Hematopoietic multipotent progenitor cell (in vitro differentiated cells): Measurements from ENCODE around the gene NUMB. TPM values are rescaled to one million over a fixed set of nuclear protein-coding genes. Genes with fewer than 3 reads are reported as not detected.

ENCODE experiments used
- DNase-seq, 3 donors: peaks; one replicate each; pipeline ENCODE4 v3.0.0-alpha.2; 2011 to 2015; ENCODE audit warnings: low read depth in 2 of 3, low spot score in 2 of 3
- total RNA-seq: library from RNA; depleted of rRNA; stranded (reverse); fragments of >200 nt; gene quantifications from one replicate; pipeline ENCODE4 v1.2.3, GENCODE V29; 2012

NUMB gene
- total RNA-seq, 1 donor = 38.5 TPM

DNA sequence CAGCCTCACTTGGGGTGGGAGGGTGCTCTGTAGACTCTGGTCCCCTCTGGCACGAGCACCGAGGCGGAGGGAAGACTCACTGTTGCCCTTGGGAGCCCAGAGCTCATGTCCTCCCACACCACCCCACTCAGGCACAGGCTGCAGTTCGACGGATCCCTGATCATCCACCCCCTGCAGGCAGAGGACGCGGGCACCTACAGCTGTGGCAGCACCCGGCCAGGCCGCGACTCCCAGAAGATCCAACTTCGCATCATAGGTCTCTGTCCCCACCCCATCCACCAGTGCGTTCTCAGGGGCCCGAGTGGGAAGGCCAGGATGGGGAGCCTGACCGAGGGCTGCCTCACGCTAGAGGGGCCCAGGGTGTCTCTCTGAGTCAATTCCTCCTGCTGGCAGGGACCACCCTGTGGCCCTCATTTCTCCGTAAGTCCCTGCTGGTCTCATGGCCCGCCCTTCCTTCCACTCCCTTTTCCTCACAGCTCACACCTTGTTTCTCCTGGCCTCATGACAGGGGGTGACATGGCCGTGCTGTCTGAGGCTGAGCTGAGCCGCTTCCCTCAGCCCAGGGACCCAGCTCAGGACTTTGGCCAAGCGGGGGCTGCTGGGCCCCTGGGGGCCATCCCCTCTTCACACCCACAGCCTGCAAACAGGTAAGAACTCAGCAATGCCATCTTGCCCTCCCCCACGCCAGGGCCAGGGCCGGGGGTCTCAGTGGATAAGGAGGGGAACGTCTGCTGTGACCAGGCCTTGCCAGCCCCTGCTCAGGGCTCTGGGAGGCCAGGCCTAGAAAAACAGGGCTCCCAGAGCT is 194.1 kb downstream of the NUMB start:
- DNase-seq = no peak

DNA sequence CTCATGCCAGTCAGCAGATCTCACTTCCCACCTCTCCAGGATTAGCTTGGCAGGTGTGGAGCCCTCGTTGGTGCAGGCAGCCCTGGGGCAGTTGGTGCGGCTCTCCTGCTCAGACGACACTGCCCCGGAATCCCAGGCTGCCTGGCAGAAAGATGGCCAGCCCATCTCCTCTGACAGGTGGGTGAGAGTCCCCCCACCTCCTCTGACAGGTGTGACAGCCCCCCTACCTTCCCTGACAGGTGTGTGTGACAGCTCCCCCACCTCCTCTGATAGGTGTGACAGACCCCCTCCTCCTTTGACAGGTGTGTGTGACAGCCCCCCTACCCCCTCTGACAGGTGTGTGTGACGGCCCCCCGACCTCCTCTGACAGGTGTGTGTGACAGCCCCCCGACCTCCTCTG is 194.7 kb downstream of the NUMB start:
- no peak for DNase-seq

DNA sequence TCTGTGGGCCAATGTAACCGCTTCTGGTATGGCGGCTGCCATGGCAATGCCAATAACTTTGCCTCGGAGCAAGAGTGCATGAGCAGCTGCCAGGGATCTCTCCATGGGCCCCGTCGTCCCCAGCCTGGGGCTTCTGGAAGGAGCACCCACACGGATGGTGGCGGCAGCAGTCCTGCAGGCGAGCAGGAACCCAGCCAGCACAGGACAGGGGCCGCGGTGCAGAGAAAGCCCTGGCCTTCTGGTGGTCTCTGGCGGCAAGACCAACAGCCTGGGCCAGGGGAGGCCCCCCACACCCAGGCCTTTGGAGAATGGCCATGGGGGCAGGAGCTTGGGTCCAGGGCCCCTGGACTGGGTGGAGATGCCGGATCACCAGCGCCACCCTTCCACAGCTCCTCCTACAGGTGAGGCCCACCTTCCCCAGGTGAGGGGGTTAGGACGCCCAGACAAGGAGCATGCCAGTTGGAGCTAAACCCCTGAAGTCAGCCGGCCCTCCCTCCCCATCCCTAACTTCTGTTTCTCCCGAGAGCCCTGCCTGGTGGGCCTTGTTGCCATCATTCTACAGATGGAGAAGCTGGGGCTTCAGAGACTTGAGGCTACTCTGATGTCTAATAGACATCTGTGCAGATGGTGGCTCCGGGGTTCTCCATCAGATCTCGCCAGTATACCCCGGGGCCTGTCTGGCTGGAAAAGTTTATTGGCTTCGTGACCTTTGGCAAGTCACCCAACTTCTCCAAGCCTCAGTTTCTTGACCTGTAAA is 195.7 kb downstream of the NUMB start:
- no peak for DNase-seq

DNA sequence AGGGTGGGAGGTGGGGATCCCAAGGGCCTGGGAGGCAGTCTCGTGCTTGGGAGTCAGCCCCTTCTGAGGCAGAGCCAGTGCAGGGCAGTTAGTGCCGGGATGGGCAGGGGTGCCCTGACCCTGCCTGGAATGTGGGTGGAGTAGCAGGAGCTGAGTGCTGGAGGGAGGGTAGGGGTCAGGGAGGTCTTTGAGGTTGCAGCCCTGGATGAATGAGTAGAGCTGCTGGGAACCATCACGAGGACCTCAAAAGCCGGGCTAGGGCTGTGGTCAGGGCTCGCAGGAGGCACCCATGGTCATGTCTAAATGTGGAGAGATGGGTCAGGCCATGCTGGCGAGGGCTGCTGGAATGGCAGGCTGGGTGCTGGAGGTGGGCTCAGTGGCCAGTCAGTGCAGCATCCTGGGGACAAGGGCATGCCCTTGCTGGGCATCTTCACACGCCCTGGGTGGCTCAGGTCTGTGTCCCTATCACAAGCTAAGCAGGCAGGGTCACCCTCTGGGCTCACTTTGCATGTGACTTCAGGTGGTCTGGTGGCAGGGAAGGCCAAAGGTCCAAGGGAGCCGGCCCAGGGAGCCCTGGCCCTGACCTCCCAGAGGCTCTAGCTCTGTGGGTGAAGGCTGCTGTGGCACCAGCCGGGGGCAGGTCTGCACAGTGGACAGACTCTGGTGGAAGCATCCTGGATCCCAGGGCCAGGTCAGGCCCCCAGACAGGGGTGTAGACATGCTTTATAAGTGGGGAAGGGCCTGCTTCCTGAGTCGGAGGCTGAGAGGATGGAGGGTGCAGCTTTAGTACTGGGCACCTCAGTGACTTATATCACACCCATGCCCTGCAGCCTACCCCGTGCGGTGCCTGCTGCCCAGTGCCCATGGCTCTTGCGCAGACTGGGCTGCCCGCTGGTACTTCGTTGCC is 196.6 kb downstream of the NUMB start:
- no peak for DNase-seq

- no peak for DNase-seq
Observed at GRCh38 chr14:73261075-73261474, 197.3 kb downstream of the NUMB start.

- DNase-seq = no peak
Observed at GRCh38 chr14:73260574-73260973, 197.8 kb downstream of the NUMB start.

- DNase-seq = no peak
Observed at GRCh38 chr14:73259837-73260236, 198.5 kb downstream of the NUMB start.

DNA sequence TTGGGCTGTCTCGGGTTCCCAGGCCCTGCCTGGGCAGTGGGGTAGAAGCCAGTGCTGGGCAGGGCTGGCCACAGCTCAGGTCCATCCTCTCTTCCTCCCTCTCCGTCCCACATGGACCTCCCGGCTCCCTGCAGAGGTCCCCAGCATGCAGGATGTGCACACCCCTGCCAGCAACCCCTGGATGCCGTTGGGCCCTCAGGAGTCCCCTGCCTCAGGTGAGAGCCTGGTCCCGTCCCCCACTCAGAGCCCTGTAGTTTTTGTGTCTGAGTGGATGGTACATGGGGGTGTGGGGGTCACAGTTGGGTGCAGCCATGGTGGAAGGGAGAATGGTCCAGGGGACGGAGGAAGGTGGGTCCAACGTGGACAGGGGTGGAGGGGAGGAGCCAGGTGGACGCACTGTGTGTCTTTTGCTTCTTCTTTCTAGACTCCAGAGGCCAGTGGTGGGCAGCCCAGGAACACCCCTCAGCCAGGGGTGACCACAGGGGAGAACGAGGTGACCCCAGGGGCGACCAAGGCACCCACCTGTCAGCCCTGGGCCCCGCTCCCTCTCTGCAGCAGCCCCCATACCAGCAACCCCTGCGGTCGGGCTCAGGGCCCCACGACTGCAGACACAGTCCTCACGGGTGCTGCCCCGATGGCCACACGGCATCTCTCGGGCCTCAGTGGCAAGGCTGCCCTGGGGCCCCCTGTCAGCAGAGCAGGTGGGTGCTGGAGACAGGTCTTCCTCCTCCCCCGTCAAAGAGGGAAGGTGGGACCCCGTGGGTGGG is 199.3 kb downstream of the NUMB start:
- DNase-seq = no peak

DNA sequence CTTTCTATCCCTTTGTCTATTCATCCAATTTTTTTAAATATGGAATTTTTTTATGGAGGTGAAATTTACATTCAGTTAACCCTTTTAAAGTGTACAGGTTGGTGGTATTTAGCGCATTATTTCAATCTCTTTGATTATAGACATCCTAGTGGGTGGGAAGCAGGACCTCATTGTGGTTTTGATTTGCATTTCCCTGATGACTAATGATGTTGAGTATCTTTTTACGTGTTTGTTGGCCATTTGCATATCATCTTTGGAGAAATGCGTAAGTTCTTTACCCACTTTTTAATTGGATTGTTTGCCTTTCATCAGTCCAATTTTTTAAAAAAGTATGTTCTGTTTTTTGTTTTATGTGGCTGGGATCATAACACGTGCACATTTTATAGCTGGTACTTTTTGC is 200.3 kb downstream of the NUMB start:
- DNase-seq = no peak

DNA sequence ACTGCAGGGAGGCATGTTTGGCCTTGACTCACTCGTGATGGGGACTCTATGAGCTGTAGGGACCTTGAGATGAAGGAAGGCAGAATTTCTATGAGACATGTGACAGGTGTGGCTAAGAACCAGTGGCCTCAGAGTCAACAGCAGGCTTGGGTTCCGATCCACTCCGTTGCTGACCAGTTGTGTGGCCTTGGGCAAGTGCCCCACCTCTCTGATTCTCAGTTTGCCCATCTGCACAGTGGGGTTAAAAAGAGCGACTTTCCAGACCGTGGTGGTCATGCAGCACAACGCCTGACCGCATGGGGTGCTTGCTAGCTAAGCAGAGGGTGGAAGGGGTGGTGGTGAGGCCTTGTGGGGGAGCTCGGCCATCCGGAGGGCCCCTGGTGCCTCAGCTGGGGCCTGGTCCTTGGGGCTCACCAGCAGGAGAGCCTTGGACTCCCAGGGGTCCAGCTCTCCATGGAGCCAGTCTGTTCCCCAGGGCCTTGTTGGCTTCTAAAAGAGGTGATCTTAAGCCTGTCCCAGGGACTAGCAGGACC is 202.6 kb downstream of the NUMB start:
- no peak for DNase-seq

DNA sequence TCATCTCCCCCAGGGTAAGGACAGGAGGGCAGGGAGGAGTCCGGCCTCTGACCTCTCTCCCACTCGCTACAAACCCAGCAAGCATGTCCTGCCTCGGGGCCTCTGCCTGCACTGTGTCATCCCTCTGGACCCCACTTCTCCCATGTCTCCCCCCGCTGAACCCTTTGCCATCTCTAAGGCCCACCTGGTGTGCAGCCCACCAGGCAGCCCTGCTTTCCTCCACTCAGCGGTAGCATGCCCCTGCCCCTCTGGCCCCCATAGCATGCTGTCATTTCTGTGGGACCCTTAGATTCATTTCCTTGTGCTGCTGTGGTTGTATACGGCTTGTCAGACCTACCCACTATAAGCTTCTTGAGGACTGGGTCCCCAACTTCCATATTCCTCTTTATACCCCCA is 203.3 kb downstream of the NUMB start:
- DNase-seq = no peak

DNA sequence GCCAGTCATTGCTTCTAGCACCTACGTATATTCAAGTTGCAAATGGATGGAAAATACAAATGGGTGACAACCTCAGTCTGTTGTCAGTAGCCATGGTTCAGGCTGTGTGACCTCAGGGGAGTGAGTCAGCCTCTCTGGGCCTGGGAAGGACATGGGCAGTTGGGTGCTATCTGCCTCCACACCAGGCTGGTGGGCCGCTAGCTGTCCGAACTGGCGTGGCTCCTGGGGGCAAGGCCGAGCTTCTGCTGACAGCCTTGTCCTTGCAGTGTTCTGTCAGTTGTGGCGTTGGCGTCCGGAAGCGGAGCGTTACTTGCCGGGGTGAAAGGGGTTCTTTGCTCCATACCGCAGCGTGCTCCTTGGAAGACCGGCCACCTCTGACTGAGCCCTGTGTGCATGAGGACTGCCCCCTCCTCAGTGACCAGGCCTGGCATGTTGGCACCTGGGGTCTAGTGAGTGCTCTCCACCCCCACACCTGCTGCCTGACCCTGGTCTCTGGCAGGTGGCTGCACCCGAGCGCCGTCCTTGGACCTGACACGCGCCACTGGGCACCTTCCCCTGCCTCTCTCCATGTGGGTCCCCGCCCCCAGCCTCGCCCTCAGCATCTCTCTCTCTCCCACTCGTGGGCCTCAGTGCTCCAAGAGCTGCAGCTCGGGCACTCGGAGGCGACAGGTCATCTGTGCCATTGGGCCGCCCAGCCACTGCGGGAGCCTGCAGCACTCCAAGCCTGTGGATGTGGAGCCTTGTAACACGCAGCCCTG is 203.9 kb downstream of the NUMB start:
- no peak for DNase-seq

DNA sequence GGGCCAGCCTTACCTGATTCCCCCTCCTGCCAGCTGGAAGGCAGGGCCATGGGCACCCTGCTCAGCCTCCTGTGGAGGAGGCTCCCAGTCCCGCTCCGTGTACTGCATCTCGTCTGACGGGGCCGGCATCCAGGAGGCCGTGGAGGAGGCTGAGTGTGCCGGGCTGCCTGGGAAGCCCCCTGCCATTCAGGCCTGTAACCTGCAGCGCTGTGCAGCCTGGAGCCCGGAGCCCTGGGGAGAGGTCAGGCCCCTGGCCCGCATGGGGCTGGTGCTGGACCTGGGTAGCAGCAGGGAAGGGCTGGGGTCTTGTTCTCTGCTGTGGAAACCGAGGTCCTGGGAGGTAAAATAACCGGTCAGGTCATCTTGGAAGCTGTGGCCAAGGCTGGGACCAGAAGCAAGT is 204.6 kb downstream of the NUMB start:
- DNase-seq = no peak

GRCh38 chr14:73253323-73253610 is 205.1 kb downstream of the NUMB start:
- DNase-seq = no peak

DNA sequence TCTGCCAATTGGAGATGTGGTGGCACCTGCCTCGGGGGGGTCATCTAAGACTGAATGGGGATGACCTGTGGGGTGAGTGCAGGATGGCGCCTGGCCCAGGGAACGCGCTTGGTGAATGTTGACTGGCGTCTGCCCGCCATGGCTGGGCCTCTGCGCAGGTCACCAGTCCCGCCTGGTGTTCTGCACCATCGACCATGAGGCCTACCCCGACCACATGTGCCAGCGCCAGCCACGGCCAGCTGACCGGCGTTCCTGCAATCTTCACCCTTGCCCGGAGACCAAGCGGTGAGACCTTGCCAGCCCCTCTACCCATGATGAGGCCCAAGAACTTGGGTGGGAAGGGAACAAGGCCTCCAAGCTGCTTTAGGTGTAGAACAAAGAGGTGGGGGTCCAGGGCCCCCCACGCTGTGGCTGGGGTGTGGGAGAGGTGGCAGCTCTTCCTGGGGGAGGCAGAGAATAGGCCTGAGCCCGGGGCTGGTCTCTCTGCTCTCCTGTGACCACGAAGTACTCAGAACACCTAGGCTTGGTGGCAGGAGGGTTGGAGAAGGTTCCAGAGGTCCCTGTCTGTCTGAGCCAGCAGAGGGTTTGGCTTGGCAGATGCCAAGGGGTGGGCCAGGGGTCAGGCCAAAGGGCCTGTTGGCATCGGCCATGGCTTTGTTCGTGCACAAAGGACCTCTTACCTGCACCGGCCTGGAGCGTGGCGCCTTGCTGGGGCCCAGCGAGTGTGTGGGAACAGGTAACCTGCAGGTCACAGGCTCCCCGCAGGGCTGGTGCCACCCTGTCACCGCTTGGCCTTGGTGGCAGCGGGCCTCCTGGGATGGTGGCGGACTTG is 205.6 kb downstream of the NUMB start:
- no peak for DNase-seq

DNA sequence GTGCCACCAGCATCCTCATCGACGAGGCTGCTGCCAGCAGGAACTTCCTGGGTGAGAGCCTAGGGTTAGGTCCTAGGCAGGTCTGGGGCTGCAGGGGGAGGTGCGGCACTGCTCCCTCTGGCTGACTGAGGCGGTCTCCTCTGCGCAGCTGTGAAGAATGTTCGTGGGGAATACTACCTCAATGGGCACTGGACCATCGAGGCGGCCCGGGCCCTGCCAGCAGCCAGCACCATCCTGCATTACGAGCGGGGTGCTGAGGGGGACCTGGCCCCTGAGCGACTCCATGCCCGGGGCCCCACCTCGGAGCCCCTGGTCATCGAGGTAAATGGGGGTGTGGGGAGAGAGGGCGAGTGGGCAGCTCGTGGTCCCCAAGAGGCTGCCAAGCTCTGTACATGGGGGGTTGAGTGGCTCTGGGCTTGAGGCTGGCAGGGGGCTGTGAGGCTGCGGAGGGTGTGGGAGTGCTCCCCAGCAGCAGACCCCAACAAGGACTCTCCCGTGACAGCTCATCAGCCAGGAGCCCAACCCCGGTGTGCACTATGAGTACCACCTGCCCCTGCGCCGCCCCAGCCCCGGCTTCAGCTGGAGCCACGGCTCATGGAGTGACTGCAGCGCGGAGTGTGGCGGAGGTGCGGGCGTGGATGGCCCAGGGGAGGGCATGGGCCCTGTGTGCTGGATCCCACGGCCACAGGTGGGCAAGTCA is 206.7 kb downstream of the NUMB start:
- no peak for DNase-seq

DNA sequence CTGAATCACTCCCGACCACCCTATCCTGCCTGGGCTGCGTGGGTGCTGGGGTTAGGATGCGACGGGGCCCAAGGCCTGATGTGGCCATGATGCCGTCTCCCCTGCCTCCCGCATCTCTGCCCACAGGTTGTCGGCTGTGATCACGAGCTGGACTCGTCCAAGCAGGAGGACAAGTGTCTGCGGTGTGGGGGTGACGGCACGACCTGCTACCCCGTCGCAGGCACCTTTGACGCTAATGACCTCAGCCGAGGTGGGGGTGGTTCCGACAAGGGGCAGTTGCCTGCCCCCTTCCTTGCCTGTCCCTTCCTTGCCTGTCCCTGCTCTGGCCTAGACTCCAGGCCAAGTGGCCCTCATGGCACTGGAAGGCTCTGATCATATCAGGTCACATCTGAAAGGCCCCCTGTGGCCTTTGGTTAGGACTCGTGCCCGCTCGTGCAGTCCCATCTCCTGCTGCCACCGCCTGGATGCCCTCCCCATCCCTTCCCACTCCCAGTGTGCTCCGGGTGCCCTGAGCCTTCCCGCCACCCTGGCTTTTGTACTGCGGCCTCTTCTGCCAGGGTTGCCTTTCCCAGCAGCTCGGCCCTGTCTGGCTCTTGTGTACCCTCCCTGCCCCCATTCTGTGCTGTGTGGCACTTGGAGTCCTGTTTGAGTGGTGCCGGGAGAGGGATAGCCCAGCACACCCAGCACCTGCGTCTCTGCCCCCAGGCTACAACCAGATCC is 207.4 kb downstream of the NUMB start:
- DNase-seq = no peak

GRCh38 chr14:73250317-73250713 is 208.0 kb downstream of the NUMB start:
- DNase-seq = no peak
